ENCODE measurements around the gene GLIS1.

GLIS1 gene

DNA sequence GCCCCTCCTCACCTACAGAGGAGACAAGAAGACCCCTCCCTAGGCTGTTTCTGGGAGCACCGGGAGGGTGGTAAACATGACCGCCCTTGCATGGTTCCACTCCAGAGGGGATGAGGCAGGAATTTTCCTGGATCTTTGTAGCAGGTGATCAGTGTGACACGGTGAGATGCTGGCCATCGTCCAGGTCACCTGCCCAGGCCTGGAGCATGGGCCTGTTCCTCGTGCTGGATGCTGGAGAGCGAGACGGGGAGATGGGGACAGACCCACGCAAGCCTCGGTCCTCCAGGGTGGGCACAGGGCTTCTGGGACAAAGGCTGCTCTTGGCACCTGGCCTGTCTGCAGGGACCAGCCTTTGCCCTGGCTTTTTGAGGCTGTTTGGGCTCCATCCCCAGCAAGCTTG lies 233.6 kb downstream of the GLIS1 start:
- Histone ChIP-seq H3K9me2 (replicated peaks; ENCODE audit: control insufficient read depth, low read length) (no peaks in the 10 kb centered on the region), H3K9me3 (ENCODE audit: control insufficient read depth, insufficient read depth, low read length) (no peaks in the 10 kb centered on the region), H4K20me1 (ENCODE audit: control insufficient read depth, insufficient read depth, low read depth, low read length) (no peaks in the 10 kb centered on the region), H3K4me2 (ENCODE audit: low read length) (no peak overlapping the region), H3K27me3 (ENCODE audit: control insufficient read depth, low read length) (no peaks in the 10 kb centered on the region), H3F3A (ENCODE audit: control insufficient read depth, insufficient read depth) (no peaks in the 10 kb centered on the region), H3K4me3 (ENCODE audit: low read length) (no peak overlapping the region), H3K79me2 (ENCODE audit: control insufficient read depth, low read length) (no peaks in the 10 kb centered on the region), H3K27ac (ENCODE audit: low read depth, low read length) (no peak overlapping the region), H3K36me3 (ENCODE audit: control insufficient read depth, low read length) (no peaks in the 10 kb centered on the region), H3K4me1 (ENCODE audit: control insufficient read depth, low read length) (no peaks in the 10 kb centered on the region)
- TF ChIP-seq, protein P1, sequence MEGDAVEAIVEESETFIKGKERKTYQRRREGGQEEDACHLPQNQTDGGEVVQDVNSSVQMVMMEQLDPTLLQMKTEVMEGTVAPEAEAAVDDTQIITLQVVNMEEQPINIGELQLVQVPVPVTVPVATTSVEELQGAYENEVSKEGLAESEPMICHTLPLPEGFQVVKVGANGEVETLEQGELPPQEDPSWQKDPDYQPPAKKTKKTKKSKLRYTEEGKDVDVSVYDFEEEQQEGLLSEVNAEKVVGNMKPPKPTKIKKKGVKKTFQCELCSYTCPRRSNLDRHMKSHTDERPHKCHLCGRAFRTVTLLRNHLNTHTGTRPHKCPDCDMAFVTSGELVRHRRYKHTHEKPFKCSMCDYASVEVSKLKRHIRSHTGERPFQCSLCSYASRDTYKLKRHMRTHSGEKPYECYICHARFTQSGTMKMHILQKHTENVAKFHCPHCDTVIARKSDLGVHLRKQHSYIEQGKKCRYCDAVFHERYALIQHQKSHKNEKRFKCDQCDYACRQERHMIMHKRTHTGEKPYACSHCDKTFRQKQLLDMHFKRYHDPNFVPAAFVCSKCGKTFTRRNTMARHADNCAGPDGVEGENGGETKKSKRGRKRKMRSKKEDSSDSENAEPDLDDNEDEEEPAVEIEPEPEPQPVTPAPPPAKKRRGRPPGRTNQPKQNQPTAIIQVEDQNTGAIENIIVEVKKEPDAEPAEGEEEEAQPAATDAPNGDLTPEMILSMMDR (IDR thresholded peaks at IDR 0.05; ENCODE audit: low read depth, low read length, poor library complexity, severe bottlenecking), result no peak
- TF ChIP-seq EZH2phosphoT487 (IDR thresholded peaks at IDR 0.05; ENCODE audit: borderline replicate concordance, low read length), result no peak

DNA sequence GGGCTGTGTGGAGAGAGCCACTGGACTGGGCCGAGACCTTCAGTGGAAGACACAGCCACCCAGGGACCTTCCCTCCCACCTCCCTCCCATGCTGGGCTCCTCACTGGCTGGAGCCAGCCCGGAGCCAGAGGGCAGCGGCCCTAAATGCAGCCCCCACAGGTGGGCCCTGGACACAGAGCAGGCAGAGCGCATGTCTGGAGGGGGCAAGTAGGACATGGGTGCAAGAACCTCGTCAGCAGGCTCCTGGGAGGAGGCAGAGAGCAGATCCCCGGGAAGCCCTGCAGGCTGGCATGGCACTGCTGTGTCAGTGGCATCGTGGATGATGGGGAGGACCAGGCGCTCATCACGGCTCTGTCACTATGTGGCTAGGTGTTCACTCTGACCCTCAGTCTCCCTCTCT lies 234.1 kb downstream of the GLIS1 start:
- Histone ChIP-seq H4K20me1 (ENCODE audit: control insufficient read depth, insufficient read depth, low read depth, low read length) (no peaks in the 10 kb centered on the region), H3F3A (ENCODE audit: control insufficient read depth, insufficient read depth) (no peaks in the 10 kb centered on the region), H3K9me2 (replicated peaks; ENCODE audit: control insufficient read depth, low read length) (no peaks in the 10 kb centered on the region), H3K79me2 (ENCODE audit: control insufficient read depth, low read length) (no peaks in the 10 kb centered on the region), H3K27me3 (ENCODE audit: control insufficient read depth, low read length) (no peaks in the 10 kb centered on the region), H3K4me1 (ENCODE audit: control insufficient read depth, low read length) (no peaks in the 10 kb centered on the region), H3K27ac (ENCODE audit: low read depth, low read length) (no peak overlapping the region), H3K9me3 (ENCODE audit: control insufficient read depth, insufficient read depth, low read length) (no peaks in the 10 kb centered on the region), H3K4me2 (ENCODE audit: low read length) (no peak overlapping the region), H3K4me3 (ENCODE audit: low read length) (no peak overlapping the region), H3K36me3 (ENCODE audit: control insufficient read depth, low read length) (no peaks in the 10 kb centered on the region)
- TF ChIP-seq, protein P1 (IDR thresholded peaks at IDR 0.05; ENCODE audit: low read depth, low read length, poor library complexity, severe bottlenecking), result no peak
- TF ChIP-seq EZH2phosphoT487 (IDR thresholded peaks at IDR 0.05; ENCODE audit: borderline replicate concordance, low read length), result no peak

DNA sequence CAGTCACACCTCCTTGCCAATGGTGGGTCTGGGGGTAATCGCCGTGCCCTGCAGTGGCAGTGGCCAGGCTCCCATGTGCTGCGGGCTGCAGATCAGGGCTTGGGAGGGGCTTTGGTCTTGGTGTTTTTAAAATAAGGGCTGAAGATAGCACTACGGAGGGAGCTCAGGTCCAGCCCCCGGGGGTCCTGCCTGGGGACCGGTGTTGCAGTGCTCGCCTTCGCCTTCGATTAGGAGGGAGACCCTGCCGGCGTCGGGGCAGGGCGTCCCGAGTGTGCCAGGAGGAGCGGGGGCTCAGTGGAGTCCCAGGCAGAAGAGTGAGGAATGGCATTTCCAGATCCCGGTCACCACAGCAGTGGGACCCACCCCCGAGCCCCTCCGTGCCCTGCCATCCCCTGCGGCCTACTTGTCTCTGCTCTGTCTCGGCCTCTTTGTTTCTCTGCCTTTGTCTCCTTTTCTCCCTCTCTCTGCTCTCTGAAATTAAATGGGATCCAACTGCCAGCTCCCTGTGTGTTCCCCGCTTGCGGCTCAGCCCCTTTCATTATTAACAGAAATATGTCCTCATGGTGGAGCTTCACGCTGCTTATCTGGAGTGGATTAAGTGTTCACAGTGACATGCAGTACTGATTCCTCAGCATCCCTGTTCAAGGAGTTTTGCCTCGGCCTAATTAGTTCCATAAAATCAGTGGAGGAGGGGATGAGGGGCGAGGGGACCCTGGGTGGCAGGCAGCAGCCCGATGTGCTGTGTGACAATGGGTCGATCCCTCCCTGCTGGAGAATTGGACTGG lies 235.3 kb downstream of the GLIS1 start:
- Histone ChIP-seq H3K27ac (ENCODE audit: low read depth, low read length) (no peak overlapping the region), H3K27me3 (ENCODE audit: control insufficient read depth, low read length) (peaks cover 3% of the 10 kb centered on the region; the same call in 1 of the 2 replicates), H3K79me2 (ENCODE audit: control insufficient read depth, low read length) (no peaks in the 10 kb centered on the region), H3K36me3 (ENCODE audit: control insufficient read depth, low read length) (no peaks in the 10 kb centered on the region), H3K4me2 (ENCODE audit: low read length) (no peak overlapping the region), H3K4me1 (ENCODE audit: control insufficient read depth, low read length) (no peaks in the 10 kb centered on the region), H3K4me3 (ENCODE audit: low read length) (no peak overlapping the region), H3F3A (ENCODE audit: control insufficient read depth, insufficient read depth) (no peaks in the 10 kb centered on the region), H3K9me2 (replicated peaks; ENCODE audit: control insufficient read depth, low read length) (no peaks in the 10 kb centered on the region), H4K20me1 (ENCODE audit: control insufficient read depth, insufficient read depth, low read depth, low read length) (no peaks in the 10 kb centered on the region), H3K9me3 (ENCODE audit: control insufficient read depth, insufficient read depth, low read length) (no peaks in the 10 kb centered on the region)
- TF ChIP-seq EZH2phosphoT487 (IDR thresholded peaks at IDR 0.05; ENCODE audit: borderline replicate concordance, low read length), result no peak
- TF ChIP-seq, protein P1 (IDR thresholded peaks at IDR 0.05; ENCODE audit: low read depth, low read length, poor library complexity, severe bottlenecking), result no peak

All from DOHH2 (cell line).